ENCODE results near the gene UBR2.
"Not testable (repeated sequence)": the region's sequence is repeated elsewhere in the genome, so short reads cannot be mapped to it uniquely, and the experiment has no call there.

UBR2 gene

GRCh38 chr6:42555477-42556457 is 8.1 kb upstream of the UBR2 start:
- no peak for DNase-seq (ENCODE audit: low read depth in 2 of 2)

DNA sequence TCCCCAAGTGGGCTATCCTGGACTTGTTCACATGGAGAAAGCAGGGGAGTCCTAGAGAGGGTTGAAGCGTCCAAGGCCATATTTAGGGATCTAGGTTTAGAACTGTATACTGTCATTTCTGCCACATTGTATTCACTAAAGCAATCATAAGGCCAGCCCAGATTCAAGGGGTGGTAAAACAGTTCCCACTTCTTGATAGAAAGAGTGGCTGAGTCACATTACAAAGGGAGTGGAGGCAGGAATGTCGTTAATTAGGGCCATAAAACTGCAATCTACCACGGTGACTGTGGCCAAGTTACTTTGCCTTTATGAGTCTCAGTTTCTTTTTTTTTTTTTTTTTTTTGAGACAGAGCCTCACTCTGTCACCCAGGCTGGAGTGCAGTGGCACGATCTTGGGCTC is 7.4 kb upstream of the UBR2 start:
- DNase-seq (ENCODE audit: low read depth in 2 of 2), result no peak

DNA sequence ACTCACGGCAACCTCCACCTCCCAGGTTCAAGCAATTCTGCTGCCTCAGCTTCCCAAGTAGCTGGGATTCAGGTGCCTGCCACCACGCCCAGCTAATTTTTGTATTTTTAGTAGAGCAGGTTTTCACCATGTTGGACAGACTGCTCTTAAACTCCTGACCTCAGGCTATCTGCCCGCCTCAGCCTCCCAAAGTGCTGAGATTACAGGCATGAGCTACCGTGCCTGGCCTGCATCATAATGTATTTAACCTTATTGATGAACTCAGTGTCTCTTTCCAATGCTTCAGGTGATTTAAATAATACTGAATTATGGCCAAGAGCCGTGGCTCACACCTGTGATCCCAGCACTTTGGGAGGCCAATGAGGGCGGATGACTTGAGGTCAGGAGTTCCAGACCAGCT is 4.6 kb upstream of the UBR2 start:
- DNase-seq (ENCODE audit: low read depth in 2 of 2), result not testable (repeated sequence)

DNA sequence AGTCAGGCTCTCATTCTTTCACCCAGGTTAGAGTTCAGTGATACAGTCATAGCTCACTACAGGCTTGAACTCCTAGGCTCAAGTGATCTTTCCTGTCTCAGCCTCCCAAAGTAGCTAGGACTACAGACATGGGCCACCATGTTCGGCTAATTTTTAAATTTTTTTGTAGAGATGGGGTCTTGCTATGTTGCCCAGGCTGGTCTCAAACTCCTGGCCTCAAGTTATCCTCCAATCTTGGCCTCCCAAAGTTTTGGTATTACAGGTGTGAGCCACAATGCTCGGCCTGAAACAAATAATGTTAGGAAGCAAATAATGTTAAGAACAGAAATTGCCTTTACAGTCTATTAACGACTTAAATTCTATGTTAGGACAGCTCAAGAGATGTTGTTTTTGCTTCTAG is 1.8 kb upstream of the UBR2 start:
- no peak for DNase-seq (ENCODE audit: low read depth in 2 of 2)

GRCh38 chr6:42562788-42563405 is 932 bp upstream of the UBR2 start:
- no peak for DNase-seq (ENCODE audit: low read depth in 2 of 2)

DNA sequence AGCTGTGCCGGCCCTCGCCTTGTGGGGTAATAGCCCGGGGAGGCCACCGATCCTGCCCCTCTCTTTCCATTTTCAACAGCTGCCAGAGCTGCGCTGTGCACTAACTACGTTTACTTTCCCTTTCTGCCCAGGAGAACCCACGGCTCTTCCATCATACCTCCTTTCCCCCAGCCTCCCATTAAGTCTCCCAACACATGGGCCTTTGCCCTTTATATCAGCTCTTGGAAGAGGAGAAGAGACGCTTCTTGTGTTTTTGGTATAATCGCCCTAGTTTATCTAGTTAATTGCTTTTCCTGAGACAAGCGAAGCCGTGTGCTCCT is 637 bp downstream of the UBR2 start:
- DNase-seq (ENCODE audit: low read depth in 2 of 2), result no peak

GRCh38 chr6:42565823-42566613 is 2.2 kb downstream of the UBR2 start:
- no peak for DNase-seq (ENCODE audit: low read depth in 2 of 2)

GRCh38 chr6:42566614-42567208 is 2.9 kb downstream of the UBR2 start:
- no peak for DNase-seq (ENCODE audit: low read depth in 2 of 2)

DNA sequence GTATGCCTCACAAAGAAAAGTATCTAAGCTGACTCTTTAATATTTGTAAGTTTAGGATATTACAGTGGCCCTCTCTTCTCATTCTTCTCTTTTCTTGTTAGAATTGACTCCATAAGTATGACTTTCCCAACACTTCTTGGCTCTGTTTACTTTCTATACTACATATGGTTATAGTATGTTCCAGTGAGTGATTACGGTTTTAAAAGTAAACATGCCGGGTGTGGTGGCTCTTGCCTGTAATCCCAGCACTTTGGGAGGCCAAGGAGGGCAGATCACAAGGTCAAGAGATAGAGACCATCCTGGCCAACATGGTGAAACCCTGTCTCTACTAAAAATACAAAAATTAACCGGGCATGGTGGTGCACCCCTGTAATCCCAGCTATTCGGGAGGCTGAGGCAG is 3.4 kb downstream of the UBR2 start:
- not testable (repeated sequence) for DNase-seq (ENCODE audit: low read depth in 2 of 2)

DNA sequence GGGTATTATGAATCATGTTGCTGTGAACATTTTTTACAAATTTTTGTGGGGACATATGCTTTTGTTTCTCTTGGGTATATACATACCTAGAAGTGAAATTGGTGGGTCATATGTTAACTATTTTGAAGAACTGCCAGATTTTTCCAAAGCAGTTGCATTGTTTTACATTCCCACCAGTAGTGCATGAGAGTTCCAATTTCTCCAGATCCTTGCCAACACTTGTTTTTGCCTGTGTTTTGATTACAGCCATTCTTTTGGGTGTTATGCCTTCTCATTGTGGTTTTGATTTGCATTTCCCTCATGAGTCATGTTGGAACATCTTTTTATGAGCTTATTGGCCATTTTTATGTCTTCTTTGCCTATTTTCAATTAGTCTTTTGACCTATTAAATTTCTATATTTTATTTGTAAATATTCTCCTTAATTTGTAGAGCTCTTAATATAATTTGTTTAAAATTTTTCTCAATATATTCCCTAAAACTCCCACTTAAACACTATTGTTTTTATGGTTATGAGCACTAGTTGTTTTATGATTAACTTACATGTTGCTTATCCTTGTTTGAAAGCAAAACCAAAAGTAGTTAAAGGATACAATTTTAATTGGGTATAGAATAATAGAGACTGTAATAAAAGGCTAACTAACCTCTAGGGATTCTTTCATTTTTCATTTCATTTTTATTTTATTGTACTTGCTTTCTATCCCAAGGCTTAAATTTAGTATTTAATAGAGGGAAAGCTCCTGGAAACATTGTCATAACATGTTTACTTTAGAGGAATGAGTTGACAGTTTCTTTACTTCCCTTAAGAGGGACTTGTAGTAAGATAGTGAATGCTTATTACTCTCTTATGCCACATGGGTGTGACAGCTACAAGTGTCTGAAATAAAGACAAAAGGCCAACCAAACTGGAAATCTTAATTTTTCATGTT is 5.5 kb downstream of the UBR2 start:
- DNase-seq (ENCODE audit: low read depth in 2 of 2), result no peak

DNA sequence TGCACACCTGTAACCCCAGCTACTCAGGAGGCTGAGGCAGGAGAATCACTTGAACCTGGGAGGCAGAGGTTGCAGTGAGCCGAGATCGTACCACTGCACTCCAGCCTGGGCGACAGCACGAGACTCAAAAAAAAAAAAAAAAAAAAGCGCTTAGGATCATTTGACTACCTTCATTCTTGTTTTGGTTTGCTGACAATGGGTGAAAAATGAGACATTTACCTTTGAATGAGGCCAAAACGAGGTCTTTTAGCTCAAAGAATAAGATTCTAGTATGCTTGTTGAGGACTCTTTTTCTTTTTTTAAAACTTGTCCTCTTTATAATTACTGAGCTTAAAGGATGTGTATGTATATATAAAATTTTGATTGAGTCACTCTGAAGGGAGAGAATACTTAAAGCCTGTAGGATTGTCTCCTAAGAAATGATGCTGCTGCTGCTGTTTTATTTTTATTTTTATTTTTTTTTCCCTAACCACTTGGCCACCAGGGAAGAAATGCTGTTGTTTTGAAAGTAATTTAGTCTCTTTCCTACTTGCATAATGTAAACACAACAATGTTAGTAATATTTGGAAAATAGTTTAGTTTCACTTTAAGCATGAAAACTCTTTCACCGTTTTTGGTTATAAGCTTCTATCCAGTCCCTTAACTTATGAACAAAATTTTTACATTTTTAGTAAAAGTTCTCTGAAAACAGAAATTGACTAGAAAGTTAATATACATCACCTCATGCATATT is 7.9 kb downstream of the UBR2 start:
- no peak for DNase-seq (ENCODE audit: low read depth in 2 of 2)

GRCh38 chr6:42572523-42572922 is 8.7 kb downstream of the UBR2 start:
- no peak for DNase-seq (ENCODE audit: low read depth in 2 of 2)

DNA sequence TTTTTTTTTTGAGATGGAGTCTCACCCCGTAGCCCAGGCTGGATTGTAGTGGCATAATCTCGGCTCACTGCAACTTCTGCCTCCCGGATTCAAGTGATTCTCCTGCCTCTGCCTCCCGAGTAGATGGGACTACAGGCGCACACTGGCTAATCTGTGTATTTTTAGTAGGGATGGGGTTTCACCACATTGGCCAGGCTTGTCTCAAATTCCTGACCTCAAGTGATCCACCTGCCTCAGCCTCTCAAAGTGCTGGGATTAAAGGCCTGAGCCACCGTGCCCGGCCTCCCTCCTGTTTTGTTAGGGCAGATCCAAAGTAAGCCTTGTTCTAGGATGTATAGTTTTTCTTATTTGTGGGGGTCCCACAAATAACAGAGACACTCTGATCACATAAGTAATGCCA is 12.7 kb downstream of the UBR2 start:
- not testable (repeated sequence) for DNase-seq (ENCODE audit: low read depth in 2 of 2)

- no peak for DNase-seq (ENCODE audit: low read depth in 2 of 2)
Observed at GRCh38 chr6:42598300-42598699, 34.5 kb downstream of the UBR2 start.

GRCh38 chr6:42599558-42599957 is 35.7 kb downstream of the UBR2 start:
- DNase-seq (ENCODE audit: low read depth in 2 of 2), result no peak

DNA sequence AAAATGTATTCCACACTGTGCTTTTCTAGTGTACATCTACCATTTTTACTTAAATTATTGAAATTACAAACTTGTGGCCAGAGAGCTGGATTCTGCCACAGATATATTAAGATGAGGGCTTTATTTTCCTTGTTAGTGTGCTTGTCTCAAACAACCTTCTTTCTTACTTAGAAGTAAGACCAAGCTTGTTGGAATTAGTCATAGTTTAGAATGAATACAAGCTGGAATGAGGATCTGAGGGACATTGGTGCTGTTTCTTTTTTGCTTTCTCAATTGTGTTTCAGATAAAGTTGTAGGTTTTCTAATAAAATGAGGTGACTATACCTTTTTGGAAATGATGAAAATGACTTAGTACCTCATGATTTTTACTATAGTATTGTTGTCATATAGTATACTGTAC is 40.3 kb downstream of the UBR2 start:
- DNase-seq (ENCODE audit: low read depth in 2 of 2), result no peak

DNA sequence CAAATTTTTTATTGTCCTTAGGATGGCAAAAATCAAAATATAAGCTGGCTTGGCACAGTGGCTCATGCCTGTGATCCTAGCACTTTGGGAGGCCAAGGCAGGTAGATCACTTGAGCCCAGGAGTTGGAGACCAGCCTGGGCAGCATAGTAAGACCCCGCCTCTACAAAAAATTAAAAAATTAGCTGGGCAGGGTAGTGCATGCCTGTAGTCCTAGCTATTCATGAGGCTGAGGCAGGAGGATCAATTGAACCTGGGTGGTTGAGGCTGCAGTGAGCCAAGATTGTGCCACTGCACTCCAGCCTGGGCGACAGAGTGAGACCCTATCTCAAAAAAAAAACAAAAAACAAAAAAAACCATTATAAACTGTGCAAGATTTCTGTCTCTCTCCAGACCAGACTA is 40.9 kb downstream of the UBR2 start:
- not testable (repeated sequence) for DNase-seq (ENCODE audit: low read depth in 2 of 2)

DNA sequence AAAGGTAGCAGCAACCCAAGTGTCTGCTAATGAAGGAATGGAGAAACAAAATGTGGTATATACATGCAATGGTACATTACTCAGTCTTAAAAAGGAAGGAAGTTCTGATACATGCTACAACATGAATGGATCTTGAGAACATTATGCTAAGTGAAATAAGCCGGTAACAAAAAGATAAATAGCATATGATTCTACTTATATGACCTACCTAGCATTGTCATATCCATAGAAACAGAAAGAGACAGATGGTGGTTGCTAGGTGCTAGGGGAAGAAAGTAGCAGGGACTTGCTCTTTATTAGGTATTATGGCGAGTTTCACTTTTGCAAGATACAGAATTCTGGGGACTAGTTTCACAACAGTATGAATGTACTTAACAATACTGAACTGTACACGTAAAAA is 46.6 kb downstream of the UBR2 start:
- DNase-seq (ENCODE audit: low read depth in 2 of 2), result no peak

DNA sequence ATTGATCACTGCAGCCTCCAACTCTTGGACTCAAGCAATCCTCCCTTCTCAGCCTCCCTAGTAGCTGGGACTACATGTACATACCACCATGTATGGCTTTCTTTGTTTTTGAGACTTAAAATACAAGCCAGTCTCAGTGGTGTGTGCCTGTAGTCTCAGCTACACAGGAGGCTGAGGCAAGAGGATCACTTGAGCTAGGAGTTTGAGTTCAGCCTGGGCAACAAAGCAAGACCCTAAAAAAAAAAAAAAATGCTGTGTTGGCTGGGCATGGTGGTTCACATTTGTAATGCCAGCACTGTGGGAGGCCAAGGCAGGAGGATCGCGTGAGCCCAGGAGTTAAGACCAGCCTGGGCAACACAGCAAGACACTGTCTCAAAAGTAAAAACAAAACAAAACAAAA is 51.7 kb downstream of the UBR2 start:
- DNase-seq (ENCODE audit: low read depth in 2 of 2), result no peak

DNA sequence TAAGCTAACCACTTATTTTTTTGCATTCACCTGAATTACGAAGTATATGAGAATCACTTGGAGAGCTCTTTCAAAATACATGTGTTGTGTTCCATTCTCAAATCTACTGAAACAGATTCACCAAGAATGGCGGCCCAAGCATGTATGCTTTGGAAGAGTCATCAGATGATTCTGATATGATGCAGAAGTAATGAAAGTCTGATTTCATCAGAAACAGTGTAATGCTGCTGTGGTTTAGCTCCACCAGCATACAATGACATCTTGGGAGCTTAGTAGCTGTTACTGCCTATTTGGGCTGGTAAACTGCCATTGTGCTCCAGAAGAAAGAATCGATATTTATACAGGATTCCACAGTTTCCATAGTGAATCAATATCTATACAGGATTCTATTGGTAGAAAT is 52.9 kb downstream of the UBR2 start:
- peak in 1 of 2 donors; percentile 9 for DNase-seq (ENCODE audit: low read depth in 2 of 2)

All from stimulated activated CD8-positive, alpha-beta memory T cell treated with anti-CD3 and anti-CD28 coated beads, Interleukin-2, amount 100 ng/mL, for 48 hours (primary cell).